Fibroblast of lung (primary cell): ENCODE results near the gene KRR1. TPM values are rescaled to one million over a fixed set of nuclear protein-coding genes. Genes with fewer than 3 reads are reported as not detected.
A peak's percentile ranks its signal among the peaks of the same experiment; 100 is the strongest.

Experiments used
- DNase-seq, 2 donors: peaks; one replicate each; pipeline versions ENCODE4 v3.0.0 to v3.0.0-alpha.2; 2010; ENCODE audit warnings: low read depth in 2 of 2
- H2AFZ ChIP-seq: 2 replicates; pipeline ENCODE4 v1.5.1; 2012; ENCODE audit warnings: low read length, control low read depth, inconsistent platforms
- H3K27ac ChIP-seq: 2 replicates; pipeline ENCODE4 v1.5.1; 2011; ENCODE audit warnings: low read length, control low read depth; ENCODE audit not compliant: insufficient read depth
- H3K27me3 ChIP-seq: 2 replicates; pipeline ENCODE4 v1.5.1; 2011; ENCODE audit warnings: mild to moderate bottlenecking, low read length; ENCODE audit not compliant: control insufficient read depth, insufficient read depth
- H3K36me3 ChIP-seq: 2 replicates; pipeline ENCODE4 v1.5.1; 2011; ENCODE audit warnings: low read length; ENCODE audit not compliant: control insufficient read depth, insufficient read depth
- H3K4me1 ChIP-seq: 2 replicates; pipeline ENCODE4 v1.5.1; 2011; ENCODE audit warnings: low read length; ENCODE audit not compliant: control insufficient read depth, insufficient read depth; ENCODE audit errors: extremely low read depth
- H3K4me2 ChIP-seq: 2 replicates; pipeline ENCODE4 v1.5.1; 2011; ENCODE audit warnings: low read length, control low read depth; ENCODE audit not compliant: insufficient read depth; ENCODE audit errors: extremely low read depth
- H3K4me3 ChIP-seq, 4 experiments: fragments of 200-600 bp in 1 of 4; sonication (generic) in 1 of 4; replicated peaks in 1 of 4; 2 replicates each; pipeline ENCODE4 v1.5.1; 2011 to 2016; ENCODE audit warnings: low read length in 4 of 4, low read depth in 3 of 4, mild to moderate bottlenecking in 3 of 4, control low read depth in 2 of 4, inconsistent platforms in 1 of 4, mixed read lengths in 1 of 4; ENCODE audit not compliant: insufficient read depth in 1 of 4; ENCODE audit errors: control extremely low read depth in 1 of 4
- H3K79me2 ChIP-seq: 2 replicates; pipeline ENCODE4 v1.5.1; 2012; ENCODE audit warnings: mild to moderate bottlenecking, low read length, inconsistent platforms; ENCODE audit not compliant: control insufficient read depth, insufficient read depth
- H3K9ac ChIP-seq: 2 replicates; pipeline ENCODE4 v1.5.1; 2011; ENCODE audit warnings: mild to moderate bottlenecking, low read length, control low read depth; ENCODE audit not compliant: insufficient read depth
- H3K9me3 ChIP-seq: 2 replicates; pipeline ENCODE4 v1.5.1; 2012; ENCODE audit warnings: low read depth, low read length; ENCODE audit not compliant: control insufficient read depth, insufficient read depth
- H4K20me1 ChIP-seq: 2 replicates; pipeline ENCODE4 v1.5.1; 2011; ENCODE audit warnings: low read length; ENCODE audit not compliant: control insufficient read depth, insufficient read depth; ENCODE audit errors: extremely low read depth
- CTCF ChIP-seq, 2 donors: IDR thresholded peaks in 1 of 2; conservative IDR thresholded peaks in 1 of 2; 1 replicate in 1 of 2; 2 replicates in 1 of 2; pipeline ENCODE4 v1.5.1; 2011 to 2012; ENCODE audit warnings: low read length in 2 of 2, control low read depth in 1 of 2, inconsistent platforms in 1 of 2, low read depth in 1 of 2, mild to moderate bottlenecking in 1 of 2
- EZH2 ChIP-seq: IDR thresholded peaks from 2 replicates; pipeline ENCODE4 v1.5.1; 2012; ENCODE audit warnings: low read length, control low read depth, mild to moderate bottlenecking; ENCODE audit errors: missing control alignments
- polyA plus RNA-seq, 2 donors: library from polyadenylated mRNA; depleted of rRNA in 1 of 2; stranded (reverse) in 1 of 2; unstranded in 1 of 2; fragments of >200 nt; gene quantifications; 2 replicates each; pipeline ENCODE4 v1.2.1, GENCODE V29; 2011 to 2012; ENCODE audit warnings: missing spikeins in 1 of 2
- total RNA-seq: library from RNA; depleted of rRNA; stranded (reverse); fragments of >200 nt; gene quantifications from 2 replicates; pipeline ENCODE4 v1.2.1, GENCODE V29; 2014

Gene KRR1
- total and polyA plus RNA-seq, 2 donors (not counting 1 experiment from before 2014, with no cell fraction given) = 46.9 to 49.7 TPM

- DNase-seq = no peak
- Histone ChIP-seq H2AFZ (no peak overlapping the region), H3K4me1 (peaks cover 2% of the 10 kb centered on the region)
Observed at GRCh38 chr12:75457191-75457590, 54.2 kb downstream of the KRR1 start.

GRCh38 chr12:75455839-75456238 is 55.6 kb downstream of the KRR1 start:
- Histone ChIP-seq H3K79me2 (no peaks in the 10 kb centered on the region), H3K9me3 (no peaks in the 10 kb centered on the region), H3K9ac (no peak overlapping the region), H3K4me3 (no peak overlapping the region), H3K27me3 (no peaks in the 10 kb centered on the region), H3K36me3 (no peaks in the 10 kb centered on the region), H3K4me1 (peaks cover 2% of the 10 kb centered on the region), H4K20me1 (no peaks in the 10 kb centered on the region), H3K27ac (no peak overlapping the region), H3K4me2 (no peak overlapping the region), H2AFZ (no peak overlapping the region)
- TF ChIP-seq EZH2 (no peak), CTCF (conservative IDR thresholded peaks at IDR 0.05 in 1 of 2, IDR thresholded peaks at IDR 0.05 in 1 of 2; ENCODE audit: low read depth in 1 of 2, low read length in 2 of 2) (no peak)
- DNase-seq = no peak

More at GRCh38 chr12:75457191-75457590, 54.2 kb downstream of the KRR1 start:
- Histone ChIP-seq H4K20me1 (no peaks in the 10 kb centered on the region), H3K79me2 (no peaks in the 10 kb centered on the region), H3K27ac (no peak overlapping the region), H3K4me3 (no peak overlapping the region), H3K9ac (no peak overlapping the region), H3K27me3 (no peaks in the 10 kb centered on the region), H3K36me3 (no peaks in the 10 kb centered on the region), H3K9me3 (no peaks in the 10 kb centered on the region), H3K4me2 (no peak overlapping the region)
- TF ChIP-seq CTCF (conservative IDR thresholded peaks at IDR 0.05 in 1 of 2, IDR thresholded peaks at IDR 0.05 in 1 of 2; ENCODE audit: low read depth in 1 of 2, low read length in 2 of 2) (no peak), EZH2 (no peak)

- Histone ChIP-seq H3K27me3 (no peaks in the 10 kb centered on the region), H2AFZ (no peak overlapping the region), H3K4me3 (no peak overlapping the region), H3K79me2 (no peaks in the 10 kb centered on the region), H3K4me2 (no peak overlapping the region), H3K4me1 (peaks cover 2% of the 10 kb centered on the region), H3K9me3 (no peaks in the 10 kb centered on the region), H4K20me1 (no peaks in the 10 kb centered on the region), H3K36me3 (no peaks in the 10 kb centered on the region), H3K27ac (no peak overlapping the region), H3K9ac (no peak overlapping the region)
- TF ChIP-seq EZH2 = no peak
- TF ChIP-seq CTCF (conservative IDR thresholded peaks at IDR 0.05 in 1 of 2, IDR thresholded peaks at IDR 0.05 in 1 of 2; ENCODE audit: low read depth in 1 of 2, low read length in 2 of 2) = no peak
- DNase-seq = peak; percentile 15 to 78
Observed at GRCh38 chr12:75452675-75453330, 58.6 kb downstream of the KRR1 start.
